Measurements from ENCODE around the gene ESCO1. TPM values are rescaled to one million over a fixed set of nuclear protein-coding genes. Genes with fewer than 3 reads are reported as not detected.

ESCO1 gene
- total RNA-seq, 2 experiments from 2014 or later: 25.3 to 37.7 TPM

DNA sequence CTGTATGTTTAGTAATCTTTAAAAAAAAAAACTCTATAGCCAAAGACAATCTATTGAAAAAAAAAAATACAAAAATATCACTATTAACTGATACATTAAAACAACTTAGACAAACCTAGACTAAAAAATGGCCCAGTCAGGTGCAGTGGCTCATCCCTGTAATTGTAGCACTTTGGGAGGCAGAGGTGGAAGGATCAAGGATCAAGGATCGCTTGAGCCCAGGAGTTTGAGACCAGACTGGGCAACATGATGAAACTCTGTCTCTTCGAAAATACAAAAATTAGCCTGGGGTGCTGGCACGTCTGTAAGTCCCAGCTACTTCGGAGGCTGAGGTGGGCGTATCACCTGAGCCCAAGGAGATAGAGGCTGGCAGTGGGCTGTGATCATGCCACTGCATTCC is 16.1 kb downstream of the ESCO1 start:
- no peak overlapping the region for H3K4me3 ChIP-seq (ENCODE audit: low read depth, low read length, poor library complexity, severe bottlenecking)
- intact Hi-C loops (cut with micrococcal nuclease; ENCODE audit: unreplicated experiment): no loop called here
- no peaks in the 10 kb centered on the region for H3K4me1 ChIP-seq (ENCODE audit: insufficient read depth, low read length, poor library complexity, severe bottlenecking)
- H2AFZ ChIP-seq (ENCODE audit: low read length): no peak overlapping the region
- peaks cover 13% of the 10 kb centered on the region for H4K20me1 ChIP-seq (ENCODE audit: insufficient read depth, low read length)
- BruUV-seq (replicated peaks): no TSS peak
- H3K36me3 ChIP-seq (ENCODE audit: insufficient read depth, low read length): peaks cover 62% of the 10 kb centered on the region
- H3K9me3 ChIP-seq (ENCODE audit: low read length): no peaks in the 10 kb centered on the region
- POLR2A ChIA-PET: interaction anchor here (0.7 to 1.0 kb wide), 3 partner anchors 11 to 171 kb away, joined by 3 to 5 read pairs (median 4); no protein-coding TSS in a partner anchor
- H3K4me2 ChIP-seq (ENCODE audit: low read length): no peak overlapping the region
- no peak overlapping the region for H3K27ac ChIP-seq (ENCODE audit: low read depth, low read length, poor library complexity, severe bottlenecking)
- TF ChIP-seq CTCF (conservative IDR thresholded peaks at IDR 0.05; ENCODE audit: low read length) (no peak), EZH2phosphoT487 (IDR thresholded peaks at IDR 0.05; ENCODE audit: borderline replicate concordance, low read depth, low read length) (no peak)
- CTCF ChIA-PET (ENCODE audit: unreplicated experiment): no interaction called here
- no peak for DNase-seq (ENCODE audit: low spot score)
- H3K79me2 ChIP-seq (ENCODE audit: insufficient read depth, low read depth, low read length): peaks cover 90% of the 10 kb centered on the region
- H3K9me2 ChIP-seq (ENCODE audit: insufficient read depth, low read length): no peaks in the 10 kb centered on the region

GRCh38 chr18:21575656-21576055 is 24.8 kb downstream of the ESCO1 start:
- TF ChIP-seq CTCF (conservative IDR thresholded peaks at IDR 0.05; ENCODE audit: low read length): no peak
- no peak for TF ChIP-seq EZH2phosphoT487 (IDR thresholded peaks at IDR 0.05; ENCODE audit: borderline replicate concordance, low read depth, low read length)
- no peak for DNase-seq (ENCODE audit: low spot score)
- BruUV-seq (replicated peaks): no TSS peak

DNA sequence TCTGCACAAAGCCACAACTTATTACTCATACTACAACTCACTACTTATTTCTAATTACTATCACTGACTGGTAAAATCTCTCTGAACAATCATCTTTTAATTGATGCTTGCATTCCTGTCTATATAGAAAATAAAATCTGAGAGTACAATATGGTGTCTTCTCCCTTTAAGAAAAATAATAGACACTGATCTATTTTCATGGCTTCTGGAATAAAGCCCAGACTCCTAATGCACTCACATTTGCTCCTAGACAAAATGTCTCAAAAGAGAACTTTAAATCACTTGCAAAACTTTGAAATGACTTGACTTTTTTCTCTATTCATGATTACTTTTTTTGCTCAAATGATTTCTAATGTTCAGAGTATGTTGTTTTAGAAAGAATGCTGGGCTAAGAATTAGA is 28.7 kb downstream of the ESCO1 start:
- H3K27ac ChIP-seq (ENCODE audit: low read depth, low read length, poor library complexity, severe bottlenecking): no peak overlapping the region
- no peaks in the 10 kb centered on the region for H3K9me2 ChIP-seq (ENCODE audit: insufficient read depth, low read length)
- 0 out of 2 replicates have a peak, but pooled peaks cover 7% of the 10 kb centered on the region for H3K79me2 ChIP-seq (ENCODE audit: insufficient read depth, low read depth, low read length)
- DNase-seq (ENCODE audit: low spot score): no peak
- no peak overlapping the region for H3K4me3 ChIP-seq (ENCODE audit: low read depth, low read length, poor library complexity, severe bottlenecking)
- peaks cover 96% of the 10 kb centered on the region for H3K36me3 ChIP-seq (ENCODE audit: insufficient read depth, low read length)
- H3K9me3 ChIP-seq (ENCODE audit: low read length): no peaks in the 10 kb centered on the region
- TF ChIP-seq EZH2phosphoT487 (IDR thresholded peaks at IDR 0.05; ENCODE audit: borderline replicate concordance, low read depth, low read length) (no peak), CTCF (conservative IDR thresholded peaks at IDR 0.05; ENCODE audit: low read length) (no peak)
- no peaks in the 10 kb centered on the region for H3K4me1 ChIP-seq (ENCODE audit: insufficient read depth, low read length, poor library complexity, severe bottlenecking)
- no peaks in the 10 kb centered on the region for H4K20me1 ChIP-seq (ENCODE audit: insufficient read depth, low read length)
- H3K4me2 ChIP-seq (ENCODE audit: low read length): no peak overlapping the region
- POLR2A ChIA-PET: no interaction called here
- CTCF ChIA-PET (ENCODE audit: unreplicated experiment): no interaction called here
- no TSS peak for BruUV-seq (replicated peaks)
- intact Hi-C loops (cut with micrococcal nuclease; ENCODE audit: unreplicated experiment): no loop called here
- no peak overlapping the region for H2AFZ ChIP-seq (ENCODE audit: low read length)

More at GRCh38 chr18:21575656-21576055, 24.8 kb downstream of the ESCO1 start:
- H3K4me1 ChIP-seq (ENCODE audit: insufficient read depth, low read length, poor library complexity, severe bottlenecking): no peaks in the 10 kb centered on the region
- H4K20me1 ChIP-seq (ENCODE audit: insufficient read depth, low read length): no peaks in the 10 kb centered on the region
- H3K9me2 ChIP-seq (ENCODE audit: insufficient read depth, low read length): no peaks in the 10 kb centered on the region
- CTCF ChIA-PET (ENCODE audit: unreplicated experiment): no interaction called here
- intact Hi-C loops (cut with micrococcal nuclease; ENCODE audit: unreplicated experiment): loop anchor here (5.0 kb wide), 1 partner anchor 33 kb away; no protein-coding TSS in a partner anchor
- H3K79me2 ChIP-seq (ENCODE audit: insufficient read depth, low read depth, low read length): peaks cover 22% of the 10 kb centered on the region
- H3K4me3 ChIP-seq (ENCODE audit: low read depth, low read length, poor library complexity, severe bottlenecking): no peak overlapping the region
- H3K36me3 ChIP-seq (ENCODE audit: insufficient read depth, low read length): peaks cover 86% of the 10 kb centered on the region
- H3K27ac ChIP-seq (ENCODE audit: low read depth, low read length, poor library complexity, severe bottlenecking): no peak overlapping the region
- no peak overlapping the region for H3K4me2 ChIP-seq (ENCODE audit: low read length)
- no peak overlapping the region for H2AFZ ChIP-seq (ENCODE audit: low read length)
- POLR2A ChIA-PET: interaction anchor here (0.5 kb wide), 1 partner anchor 84 kb away, joined by 3 read pairs; no protein-coding TSS in a partner anchor
- H3K9me3 ChIP-seq (ENCODE audit: low read length): no peaks in the 10 kb centered on the region
